CD4-positive, alpha-beta T cell treated with Interleukin-21 for 1 hour (primary cell): Measurements from ENCODE around the gene ERV3-1.
A peak's percentile ranks its signal among the peaks of the same experiment; 100 is the strongest.
"Not testable (repeated sequence)": the region's sequence is repeated elsewhere in the genome, so short reads cannot be mapped to it uniquely, and the experiment has no call there.

ENCODE experiments used
- DNase-seq: peaks from one replicate; pipeline ENCODE4 v3.0.0-alpha.2; 2020

The ERV3-1 gene, protein sequence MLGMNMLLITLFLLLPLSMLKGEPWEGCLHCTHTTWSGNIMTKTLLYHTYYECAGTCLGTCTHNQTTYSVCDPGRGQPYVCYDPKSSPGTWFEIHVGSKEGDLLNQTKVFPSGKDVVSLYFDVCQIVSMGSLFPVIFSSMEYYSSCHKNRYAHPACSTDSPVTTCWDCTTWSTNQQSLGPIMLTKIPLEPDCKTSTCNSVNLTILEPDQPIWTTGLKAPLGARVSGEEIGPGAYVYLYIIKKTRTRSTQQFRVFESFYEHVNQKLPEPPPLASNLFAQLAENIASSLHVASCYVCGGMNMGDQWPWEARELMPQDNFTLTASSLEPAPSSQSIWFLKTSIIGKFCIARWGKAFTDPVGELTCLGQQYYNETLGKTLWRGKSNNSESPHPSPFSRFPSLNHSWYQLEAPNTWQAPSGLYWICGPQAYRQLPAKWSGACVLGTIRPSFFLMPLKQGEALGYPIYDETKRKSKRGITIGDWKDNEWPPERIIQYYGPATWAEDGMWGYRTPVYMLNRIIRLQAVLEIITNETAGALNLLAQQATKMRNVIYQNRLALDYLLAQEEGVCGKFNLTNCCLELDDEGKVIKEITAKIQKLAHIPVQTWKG

DNA sequence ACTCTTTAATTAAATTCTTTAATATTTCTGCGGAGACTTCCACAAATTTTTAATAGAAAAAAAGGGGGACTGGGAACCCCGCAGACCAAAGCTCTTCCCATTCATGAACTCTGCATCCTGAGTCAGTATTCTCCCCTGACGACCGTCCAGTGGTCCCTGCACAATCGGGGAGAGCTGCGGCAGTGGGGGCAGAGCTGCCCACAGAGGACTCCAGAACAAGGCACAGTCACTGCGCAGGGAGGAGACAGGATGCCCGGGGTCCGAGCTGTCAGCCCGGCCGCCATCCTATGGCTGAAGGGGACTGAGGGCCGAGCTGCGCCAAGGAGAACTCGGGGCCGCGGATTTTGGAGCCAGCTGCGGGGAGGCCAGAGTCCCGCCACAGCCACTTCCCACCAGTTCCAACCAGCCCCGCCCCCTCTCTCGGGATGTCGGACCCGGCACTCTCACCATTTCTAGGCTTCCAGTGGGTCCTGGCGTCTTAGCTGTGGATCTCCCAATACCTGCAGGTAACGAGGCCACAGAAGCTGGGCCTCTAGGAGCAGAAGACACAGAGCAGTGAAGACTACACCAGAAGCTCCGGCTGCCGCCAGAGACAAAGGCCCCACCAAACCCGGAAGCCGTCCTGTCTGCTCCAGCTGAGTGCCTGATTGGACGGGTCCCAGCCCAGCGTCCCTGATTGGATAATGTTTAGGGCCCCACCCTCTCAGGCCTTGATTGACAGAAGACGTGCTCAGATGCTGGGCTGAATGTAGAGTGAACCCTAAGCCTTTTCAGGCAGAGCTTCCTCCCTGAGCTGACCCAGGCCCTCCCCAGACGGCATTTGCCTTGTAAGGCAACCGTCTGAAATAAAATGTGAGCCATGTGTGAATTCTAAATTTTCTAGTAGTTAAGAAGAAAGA, at the start of gene ERV3-1:
Gene ERV3-1, minus strand, starts transcription at position 594 of the 899 bp plus-strand sequence. CDS start 13,661 bp downstream, outside the sequence.
- peak; percentile 96 for DNase-seq

DNA sequence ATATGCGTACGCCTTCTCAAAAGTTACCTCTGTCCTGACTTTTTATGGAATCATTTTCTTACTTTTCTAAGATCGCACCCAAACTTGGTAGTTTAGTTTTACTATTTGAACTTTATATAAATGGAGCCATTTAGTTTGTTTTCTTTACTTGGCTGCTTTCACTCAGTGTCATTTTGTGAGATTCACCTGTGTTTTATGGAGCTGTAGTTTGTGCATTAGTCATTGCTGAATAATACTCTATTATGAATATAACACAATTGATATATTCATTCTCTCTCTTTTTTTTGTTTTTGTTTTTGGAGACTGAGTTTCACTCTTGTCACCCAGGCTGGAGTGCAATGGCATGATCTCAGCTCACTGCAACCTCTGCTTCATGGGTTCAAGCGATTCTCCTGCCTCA, 49.3 kb upstream of the ERV3-1 start:
- DNase-seq: not testable (repeated sequence)

DNA sequence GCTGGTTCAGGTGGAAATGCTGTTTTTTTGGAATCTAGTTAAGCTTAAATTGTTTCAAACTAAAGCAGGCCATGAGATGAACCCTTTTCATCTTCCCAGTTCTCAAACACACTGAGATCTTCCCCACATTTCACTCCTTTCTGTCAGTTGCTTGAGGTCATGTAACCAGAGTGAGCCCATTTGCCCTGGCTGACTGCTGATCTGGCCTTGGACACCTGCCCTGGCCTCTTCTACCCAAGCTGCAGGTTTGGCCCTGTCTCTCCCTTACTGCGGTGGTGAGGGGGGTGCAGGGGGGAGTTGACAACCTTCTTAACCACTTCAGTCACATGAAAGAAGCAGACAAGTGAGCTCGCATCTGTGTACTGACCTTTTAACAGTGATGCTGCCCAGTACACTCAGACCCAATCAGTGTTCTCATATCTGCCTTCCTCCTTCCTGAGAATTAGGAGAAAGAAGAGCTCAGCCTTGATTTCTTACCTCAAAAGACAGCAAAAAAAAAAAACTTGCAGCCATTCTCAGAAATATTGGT, 48.0 kb upstream of the ERV3-1 start:
- not testable (repeated sequence) for DNase-seq

DNA sequence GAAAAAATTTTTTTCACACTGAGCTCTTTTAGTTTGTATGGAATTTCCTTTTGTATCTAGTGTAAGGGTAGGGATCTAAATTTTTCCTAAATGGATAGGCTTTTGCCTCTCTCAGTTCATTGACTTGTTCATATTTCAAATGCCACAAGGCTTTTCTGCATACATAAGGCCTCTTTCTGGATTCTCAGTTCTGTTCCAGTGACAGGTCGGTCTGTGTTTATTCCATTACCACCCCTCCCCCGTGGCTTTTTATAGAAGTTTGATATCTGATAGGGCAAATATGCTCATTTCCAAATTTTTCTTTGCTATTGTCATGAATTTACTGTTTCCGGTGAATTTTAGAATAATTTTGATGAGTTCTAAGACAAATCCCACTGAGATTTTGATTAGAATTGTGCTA, 45.2 kb upstream of the ERV3-1 start:
- DNase-seq: not testable (repeated sequence)

DNA sequence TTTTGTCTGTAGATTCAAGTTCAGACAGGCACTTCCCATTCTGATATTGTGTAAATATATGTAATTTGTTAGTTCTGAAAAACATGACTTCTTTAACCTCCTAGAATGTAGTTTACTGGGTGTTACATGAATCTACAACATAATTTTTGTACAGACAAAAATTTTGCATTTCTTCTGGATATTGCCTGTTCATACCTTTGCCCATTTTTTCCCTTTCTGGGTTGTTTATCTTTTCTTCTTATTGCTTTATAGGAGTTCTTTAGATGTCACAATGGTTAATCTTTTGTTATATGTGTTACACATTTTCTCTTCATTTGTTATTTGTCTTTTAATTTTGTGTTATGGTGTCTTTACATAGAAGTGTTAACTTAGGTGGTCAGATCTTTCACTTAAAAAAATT, 44.7 kb upstream of the ERV3-1 start:
- DNase-seq: not testable (repeated sequence)

DNA sequence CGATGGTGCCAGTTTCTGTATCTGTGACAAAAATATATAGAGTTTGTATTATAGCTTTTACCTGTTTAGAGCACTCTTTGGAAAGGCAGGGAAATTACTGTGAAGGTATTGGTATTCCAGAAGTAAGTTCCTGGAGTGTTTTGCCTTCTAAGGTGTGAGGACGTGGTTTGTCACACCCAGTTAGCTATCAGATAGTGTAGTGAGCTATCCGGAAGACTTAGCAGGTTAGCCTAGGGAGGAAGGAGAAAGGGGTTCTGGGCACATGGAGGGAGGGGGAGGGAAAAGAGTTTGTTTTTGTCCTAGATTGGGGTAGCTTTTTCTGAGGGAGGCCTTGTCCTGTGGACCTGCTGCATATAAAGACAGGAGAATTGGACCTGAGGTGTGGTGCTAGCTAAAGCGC, 39.8 kb upstream of the ERV3-1 start:
- not testable (repeated sequence) for DNase-seq

DNA sequence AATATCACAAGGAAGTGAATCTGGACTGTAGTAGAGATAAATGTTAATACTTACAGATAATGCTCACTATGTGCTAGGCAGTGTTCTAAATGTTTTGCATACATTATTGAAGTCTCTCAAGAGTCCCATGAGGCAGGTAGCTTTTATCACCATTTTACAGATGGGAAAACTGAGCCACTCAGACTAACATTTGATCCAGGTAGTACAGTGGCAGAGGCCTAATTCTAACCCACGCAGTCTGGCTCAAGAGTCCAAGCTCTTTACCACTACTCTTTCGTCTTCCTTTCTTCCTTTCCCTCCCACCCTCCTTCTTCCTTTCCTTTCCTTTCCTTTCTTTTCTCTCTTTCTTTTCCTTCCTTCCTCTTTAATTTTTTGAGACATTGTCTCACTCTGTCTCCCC, 39.1 kb upstream of the ERV3-1 start:
- not testable (repeated sequence) for DNase-seq

DNA sequence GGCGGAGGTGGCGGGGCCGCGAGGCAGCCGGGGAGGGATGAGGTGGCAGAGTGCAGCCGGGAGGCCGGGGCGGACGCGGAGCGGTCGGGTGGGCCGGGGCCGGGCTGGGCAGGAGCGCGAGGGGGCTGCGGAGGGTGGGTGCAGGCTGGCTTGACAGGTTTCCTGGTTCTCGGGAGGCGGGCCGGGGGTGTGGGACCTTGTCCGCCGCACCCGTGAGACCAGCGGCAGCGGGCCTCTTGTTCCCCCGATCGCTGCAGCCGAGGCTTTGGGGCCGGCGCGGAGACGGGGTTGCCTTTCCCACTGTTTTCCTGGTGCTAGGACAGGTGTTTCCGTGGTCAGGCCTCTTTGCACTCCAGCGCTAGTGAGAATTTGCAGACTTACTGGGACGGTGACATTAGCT, 32.3 kb upstream of the ERV3-1 start:
- DNase-seq: peak; percentile 7

DNA sequence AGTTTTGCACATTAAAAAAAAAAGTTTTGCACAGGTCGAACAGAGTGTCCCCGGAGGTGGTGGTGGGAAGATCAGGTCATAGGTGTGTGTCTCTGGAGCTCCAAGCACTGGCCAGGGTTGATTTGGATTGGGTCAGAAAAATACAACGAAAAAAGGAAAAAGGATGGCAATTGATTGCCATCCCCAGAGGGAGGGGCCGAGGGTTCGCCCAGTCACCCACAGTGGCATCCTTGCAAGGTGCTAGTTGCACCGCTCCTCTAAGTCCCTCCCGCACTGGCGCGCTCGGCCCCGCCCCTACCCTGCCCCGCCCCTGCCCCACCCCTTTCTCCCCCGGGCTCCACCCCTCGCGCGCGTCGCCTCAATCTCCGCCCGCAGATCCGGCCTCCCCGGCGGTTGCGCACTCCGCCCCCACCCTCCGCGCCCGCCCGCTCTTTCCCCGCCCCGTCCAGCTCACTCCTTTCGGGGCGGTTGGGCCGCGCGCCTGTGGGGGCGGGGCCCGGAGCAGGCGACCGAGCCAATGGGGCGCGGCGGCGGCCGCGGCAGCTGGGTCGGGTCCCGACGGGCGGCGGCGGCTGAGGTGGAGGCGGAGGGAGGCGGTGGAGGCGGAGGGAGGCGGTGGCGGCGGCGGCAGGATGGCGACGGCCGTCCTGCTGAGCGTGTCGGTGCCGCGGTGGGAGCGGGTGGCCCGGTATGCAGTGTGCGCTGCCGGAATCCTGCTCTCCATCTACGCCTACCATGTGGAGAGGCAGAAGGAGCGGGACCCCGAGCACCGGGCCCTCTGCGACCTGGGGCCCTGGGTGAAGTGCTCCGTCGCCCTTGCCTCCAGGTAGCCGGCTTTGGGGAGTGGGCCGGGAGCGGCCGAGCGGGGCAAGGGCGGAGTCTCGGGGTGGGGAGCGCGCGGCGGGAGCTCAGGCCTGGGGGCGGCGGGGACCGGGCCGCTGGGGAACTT, 31.5 kb upstream of the ERV3-1 start:
- peak; percentile 95 for DNase-seq

DNA sequence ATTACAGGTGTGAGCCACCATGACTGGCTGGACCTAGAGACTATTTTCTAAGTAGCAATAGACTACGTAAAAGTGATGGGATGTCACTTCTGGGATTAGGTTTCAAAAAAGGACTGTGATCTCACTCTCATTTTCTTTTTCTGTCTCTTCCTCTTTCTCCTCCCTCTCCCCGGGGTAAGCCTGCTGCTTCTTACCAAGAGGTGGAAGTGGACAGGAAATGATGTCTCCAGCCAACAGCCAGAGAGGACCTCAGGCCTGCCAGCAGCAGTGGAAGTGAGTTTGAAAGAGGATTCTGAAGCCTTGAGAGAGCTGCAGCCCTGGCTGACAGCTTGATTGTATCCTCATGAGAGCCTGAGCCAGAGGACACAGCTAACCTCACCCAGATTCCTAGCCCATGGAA, 30.0 kb upstream of the ERV3-1 start:
- peak; percentile 4 for DNase-seq

DNA sequence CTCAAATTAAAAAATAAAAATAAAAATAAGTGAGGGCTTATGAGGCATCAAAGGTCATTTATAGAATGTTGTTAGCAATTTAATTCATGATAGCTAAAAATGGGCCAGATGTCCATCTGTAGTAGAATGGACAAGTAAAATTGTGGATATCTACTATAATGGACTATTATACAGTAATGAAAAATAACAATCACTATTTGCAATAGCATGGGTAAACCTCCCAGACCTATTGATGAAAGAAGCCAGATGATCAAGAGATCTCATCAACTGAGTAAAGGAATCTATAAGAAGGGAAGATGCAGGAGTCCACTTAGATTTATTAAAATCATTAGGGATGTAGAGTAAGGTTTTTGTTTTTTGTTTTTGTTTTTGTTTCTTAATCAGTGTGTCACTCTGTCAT, 29.0 kb upstream of the ERV3-1 start:
- not testable (repeated sequence) for DNase-seq

DNA sequence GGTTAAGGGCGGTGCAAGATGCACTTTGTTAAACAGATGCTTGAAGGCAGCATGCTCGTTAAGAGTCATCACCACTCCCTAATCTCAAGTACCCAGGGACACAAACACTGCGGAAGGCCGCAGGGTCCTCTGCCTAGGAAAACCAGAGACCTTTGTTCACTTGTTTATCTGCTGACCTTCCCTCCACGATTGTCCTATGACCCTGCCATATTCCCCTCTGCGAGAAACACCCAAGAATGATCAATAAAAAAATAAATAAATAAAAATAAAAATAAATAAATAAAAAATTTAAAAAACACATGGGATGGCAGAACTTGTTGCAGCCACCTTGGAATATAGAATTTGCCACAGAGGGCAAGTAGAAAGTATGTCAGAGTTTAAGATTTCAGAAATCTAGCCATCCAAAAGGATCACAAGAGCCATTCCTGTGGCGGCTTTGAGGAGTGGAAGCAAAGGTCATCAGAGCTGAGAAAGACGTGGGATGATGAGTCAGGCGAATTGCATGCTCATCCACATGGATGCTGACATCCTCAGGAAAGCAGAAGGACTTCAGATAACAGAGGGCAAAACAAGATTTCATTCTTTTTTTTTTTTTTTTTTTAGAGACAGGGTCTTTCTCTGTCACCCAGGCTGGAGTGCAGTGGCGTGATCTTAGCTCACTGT, 27.8 kb upstream of the ERV3-1 start:
- not testable (repeated sequence) for DNase-seq

DNA sequence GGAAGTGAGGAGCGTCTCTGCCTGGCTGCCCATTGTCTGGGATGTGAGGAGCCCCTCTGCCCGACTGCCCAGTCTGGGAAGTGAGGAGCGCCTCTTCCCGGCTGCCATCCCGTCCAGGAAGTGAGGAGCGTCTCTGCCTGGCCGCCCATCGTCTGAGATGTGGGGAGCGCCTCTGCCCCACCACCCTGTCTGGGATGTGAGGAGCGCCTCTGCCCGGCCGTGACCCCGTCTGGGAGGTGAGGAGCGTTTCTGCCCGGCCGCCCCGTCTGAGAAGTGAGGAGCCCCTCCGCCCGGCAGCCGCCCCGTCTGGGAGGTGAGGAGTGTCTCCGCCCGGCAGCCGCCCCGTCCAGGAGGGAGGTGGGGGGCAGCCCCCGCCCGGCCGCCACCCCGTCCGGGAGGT, 26.9 kb upstream of the ERV3-1 start:
- not testable (repeated sequence) for DNase-seq

DNA sequence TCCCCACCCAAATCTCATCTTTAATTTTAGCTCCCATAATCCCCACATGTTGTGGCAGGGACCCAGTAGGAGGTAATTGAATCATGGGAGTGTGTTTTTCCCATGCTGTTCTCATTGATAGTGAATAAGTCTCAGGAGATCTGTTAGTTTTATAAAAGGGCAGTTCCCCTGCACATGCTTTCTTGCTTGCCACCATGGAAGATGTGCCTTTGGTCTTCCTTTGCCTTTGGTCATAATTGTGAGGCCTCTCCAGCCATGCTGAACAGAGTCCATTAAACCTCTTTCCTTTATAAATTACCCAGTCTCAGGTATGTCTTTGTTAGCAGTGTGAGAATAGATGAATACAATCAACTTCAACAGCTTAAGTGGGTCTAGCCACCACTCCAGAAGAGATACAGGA, 18.5 kb upstream of the ERV3-1 start:
- not testable (repeated sequence) for DNase-seq

DNA sequence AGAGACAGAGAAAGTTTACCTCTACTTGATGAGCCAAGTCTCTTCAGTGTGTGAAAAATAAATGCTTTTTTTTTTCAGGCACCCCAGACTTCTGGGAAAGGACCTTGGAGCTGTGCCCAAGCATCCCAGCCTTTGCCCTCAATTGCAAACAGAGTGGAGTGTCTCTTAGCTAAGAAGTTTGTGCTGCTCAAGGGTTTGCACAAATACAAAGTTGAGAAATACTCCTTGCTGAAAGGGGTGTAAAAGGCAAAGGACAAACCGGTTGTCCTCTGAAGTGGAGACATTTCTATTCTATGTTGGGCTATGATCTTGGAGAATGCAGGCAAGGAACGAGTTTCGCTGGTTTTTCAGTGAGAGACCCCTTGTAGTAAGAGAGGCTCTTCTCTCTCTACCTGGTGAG, 14.5 kb upstream of the ERV3-1 start:
- not testable (repeated sequence) for DNase-seq

DNA sequence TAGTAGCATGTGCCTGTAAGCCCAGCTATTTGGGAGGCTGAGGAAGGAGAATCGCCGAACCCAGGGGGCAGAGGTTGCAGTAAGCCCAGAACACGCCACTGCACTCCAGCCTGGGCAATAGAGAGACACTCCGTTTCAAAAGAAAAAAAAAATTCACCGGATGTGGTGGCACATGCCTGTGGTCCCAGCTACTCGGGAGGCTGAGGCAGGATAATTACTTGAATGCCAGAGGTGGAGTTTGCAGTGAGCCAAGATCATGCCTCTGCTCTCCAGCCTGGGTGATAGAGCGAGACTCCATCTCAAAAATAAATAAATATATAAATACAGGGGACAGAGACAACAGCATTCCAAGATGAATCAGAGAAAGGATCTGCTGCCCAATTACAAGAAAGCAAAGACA, 3.4 kb upstream of the ERV3-1 start:
- not testable (repeated sequence) for DNase-seq

DNA sequence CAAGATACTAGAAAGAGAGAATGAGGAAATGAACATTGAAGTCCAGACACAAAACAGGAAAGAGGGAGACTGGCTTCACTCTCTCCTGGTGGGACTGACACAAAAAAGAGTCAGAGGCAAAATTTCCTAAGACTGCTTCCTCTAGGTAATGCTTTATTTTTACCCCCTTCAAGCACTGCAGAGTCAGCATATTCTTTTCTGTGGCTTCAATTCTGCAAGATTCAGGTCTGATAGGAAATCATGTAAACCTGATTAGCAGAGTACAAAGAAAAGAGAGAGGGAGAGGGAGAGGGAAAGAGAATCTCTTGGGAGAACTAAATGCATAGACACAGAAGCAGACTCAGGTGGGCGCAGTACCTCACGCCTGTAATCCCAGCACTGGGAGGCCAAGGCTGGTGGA, 2.9 kb upstream of the ERV3-1 start:
- DNase-seq: not testable (repeated sequence)

DNA sequence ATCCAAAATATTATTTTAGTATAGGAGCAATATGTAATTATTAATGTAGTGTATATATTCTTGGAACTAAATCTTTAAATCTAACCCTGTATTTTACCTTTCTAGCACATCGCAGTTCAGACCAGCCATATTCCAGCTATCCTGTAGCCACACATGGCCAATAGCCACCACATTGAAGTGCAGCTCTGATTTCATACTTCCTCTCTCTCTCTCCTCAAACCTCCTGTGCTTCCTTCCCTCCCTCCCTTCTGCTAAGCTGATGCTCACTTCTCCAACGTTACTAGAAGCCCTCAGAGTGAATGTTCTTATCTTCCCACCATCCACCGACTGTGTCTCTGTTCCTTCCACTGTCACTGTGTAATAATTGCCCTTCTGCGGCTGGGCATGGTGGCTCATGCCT, 549 bp upstream of the ERV3-1 start:
- DNase-seq: peak; percentile 16

DNA sequence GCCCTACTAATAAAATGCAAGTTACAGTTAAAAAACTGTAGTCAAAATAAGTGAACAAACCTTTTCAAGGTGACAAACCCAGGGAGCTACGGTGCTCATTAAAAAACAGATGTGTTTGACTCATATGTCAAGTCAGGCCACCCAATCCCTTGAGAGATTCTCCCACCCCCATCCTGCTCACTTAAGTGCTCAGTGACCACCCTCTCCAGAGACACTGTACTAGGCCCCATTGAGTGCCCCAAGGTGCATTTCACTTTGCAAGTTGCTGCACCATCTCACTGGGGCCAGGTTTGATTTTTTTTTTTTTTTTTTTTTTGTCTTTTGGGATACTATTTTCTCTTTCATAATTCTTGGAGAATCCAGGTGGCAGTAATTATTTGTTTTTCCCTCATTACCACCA, 1.9 kb downstream of the ERV3-1 start:
- DNase-seq: no peak

DNA sequence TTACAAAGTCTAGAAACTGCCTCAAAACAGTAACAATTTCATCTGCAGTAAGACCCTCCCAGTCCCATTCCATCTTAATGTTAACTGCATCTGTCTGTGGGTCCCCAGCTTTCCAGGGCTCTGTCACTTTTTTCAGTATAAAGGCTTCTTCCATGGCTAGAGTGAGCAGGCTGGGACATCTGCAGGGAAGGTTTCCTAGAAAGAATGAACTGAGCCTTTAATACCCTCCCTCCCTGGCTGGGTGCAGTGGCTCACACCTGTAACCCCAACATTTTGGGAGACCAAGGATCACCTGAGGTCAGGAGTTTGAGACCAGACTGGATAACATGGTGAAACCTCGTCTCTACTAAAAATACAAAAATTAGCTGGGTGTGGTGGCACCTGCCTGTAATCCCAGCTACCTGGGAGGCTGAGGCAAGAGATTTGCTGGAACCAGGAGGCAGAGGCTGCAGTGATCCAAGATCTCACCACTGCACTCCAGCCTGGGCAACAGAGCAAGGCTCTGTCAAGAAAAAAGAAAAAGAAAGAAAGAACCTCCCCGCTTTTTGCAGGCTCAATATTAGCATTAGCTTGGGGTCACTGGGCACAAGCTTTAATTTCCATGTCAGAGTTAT, 3.4 kb downstream of the ERV3-1 start:
- no peak for DNase-seq

DNA sequence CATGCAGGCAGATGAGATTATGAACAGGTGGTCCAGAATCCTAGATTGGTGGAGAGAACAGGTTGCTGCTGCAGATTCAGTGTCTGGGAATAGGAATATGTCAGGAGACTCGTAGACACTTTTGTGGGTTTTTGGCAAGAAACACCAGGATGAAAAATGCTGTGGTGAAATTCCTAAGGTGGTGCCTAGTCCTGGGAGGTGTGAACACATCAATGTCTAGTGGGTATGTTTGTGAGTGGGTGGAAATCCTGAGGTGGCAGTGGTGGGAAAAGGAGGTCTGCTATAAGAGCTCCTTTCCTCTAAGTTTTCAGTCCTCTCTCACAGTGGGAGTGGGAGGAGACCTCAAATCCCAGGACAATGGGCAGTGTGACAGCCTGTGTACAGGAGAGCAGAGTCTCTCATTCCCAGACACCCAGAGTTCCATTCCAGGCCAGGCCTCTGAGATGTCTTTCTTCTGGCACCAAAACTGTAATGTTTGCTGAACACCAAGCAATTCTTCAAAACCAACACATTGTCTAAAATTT, 5.1 kb downstream of the ERV3-1 start:
- no peak for DNase-seq
